AG09319 (cell line): ENCODE measurements around the gene MRC2.

Experiments
- DNase-seq: peaks from one replicate; pipeline ENCODE4 v3.0.0-alpha.2; 2010; ENCODE audit warnings: low read depth; ENCODE audit errors: extremely low read depth
- TF ChIP-seq, protein P1 (sequence below): IDR thresholded peaks from 2 replicates; pipeline ENCODE4 v1.5.1; 2011; ENCODE audit warnings: low read depth, mild to moderate bottlenecking, inconsistent platforms, low read length, moderate library complexity

The MRC2 gene

DNA sequence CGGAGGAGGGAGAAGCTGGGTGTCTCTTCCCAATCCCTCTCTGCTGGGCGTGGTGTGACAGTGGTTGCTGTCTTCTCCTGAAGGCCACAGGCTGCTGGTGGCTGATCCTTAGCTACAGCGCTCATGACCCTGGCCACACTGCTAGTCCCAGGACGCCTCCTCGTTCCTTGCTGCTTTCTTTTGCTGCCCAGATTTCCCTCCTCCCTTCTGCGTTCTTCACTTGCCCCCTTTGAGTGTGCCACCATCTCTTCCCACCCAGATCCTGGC lies 90.1 kb downstream of the MRC2 start:
- TF ChIP-seq, protein P1, sequence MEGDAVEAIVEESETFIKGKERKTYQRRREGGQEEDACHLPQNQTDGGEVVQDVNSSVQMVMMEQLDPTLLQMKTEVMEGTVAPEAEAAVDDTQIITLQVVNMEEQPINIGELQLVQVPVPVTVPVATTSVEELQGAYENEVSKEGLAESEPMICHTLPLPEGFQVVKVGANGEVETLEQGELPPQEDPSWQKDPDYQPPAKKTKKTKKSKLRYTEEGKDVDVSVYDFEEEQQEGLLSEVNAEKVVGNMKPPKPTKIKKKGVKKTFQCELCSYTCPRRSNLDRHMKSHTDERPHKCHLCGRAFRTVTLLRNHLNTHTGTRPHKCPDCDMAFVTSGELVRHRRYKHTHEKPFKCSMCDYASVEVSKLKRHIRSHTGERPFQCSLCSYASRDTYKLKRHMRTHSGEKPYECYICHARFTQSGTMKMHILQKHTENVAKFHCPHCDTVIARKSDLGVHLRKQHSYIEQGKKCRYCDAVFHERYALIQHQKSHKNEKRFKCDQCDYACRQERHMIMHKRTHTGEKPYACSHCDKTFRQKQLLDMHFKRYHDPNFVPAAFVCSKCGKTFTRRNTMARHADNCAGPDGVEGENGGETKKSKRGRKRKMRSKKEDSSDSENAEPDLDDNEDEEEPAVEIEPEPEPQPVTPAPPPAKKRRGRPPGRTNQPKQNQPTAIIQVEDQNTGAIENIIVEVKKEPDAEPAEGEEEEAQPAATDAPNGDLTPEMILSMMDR: no peak
- no peak for DNase-seq

DNA sequence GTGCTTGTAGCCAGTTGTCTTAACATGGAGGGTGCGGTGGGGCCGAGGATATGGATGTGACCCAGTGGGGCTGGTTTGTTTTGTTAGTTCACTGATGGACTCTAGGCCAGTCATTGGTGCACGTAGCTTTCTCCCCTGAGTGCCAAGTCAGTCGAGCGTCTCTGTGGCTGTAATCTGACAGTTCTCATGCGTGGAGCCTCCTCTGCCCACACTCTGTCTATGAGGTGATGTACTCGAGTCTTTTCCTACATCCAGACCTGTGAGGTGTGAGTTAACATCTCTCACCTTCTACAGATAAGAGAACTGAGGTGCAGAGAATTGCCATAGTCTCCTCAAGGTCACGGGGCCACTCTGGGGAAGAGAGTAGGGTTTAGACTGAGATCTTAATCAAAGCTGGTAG lies 90.4 kb downstream of the MRC2 start:
- TF ChIP-seq, protein P1: no peak
- DNase-seq: no peak

DNA sequence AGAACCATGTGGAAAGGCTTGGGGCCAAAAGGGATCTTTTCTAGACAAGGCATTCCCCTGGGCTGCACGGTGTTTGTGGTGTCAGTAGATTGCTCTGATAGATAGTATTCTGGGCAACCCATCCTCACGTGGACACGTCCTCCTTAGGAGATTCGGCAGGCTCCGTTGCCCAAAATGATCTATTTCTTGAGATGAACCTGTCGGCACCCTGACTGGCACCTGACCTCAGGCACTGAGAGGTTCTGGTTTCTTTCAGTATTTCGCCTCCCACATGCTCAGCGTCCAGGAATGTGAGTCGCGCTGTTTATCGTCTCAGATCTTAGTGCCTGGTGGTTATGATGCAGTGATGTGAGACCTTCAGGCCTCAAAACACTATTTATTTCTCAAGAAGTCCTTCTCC lies 91.0 kb downstream of the MRC2 start:
- DNase-seq: no peak
- TF ChIP-seq, protein P1: no peak

DNA sequence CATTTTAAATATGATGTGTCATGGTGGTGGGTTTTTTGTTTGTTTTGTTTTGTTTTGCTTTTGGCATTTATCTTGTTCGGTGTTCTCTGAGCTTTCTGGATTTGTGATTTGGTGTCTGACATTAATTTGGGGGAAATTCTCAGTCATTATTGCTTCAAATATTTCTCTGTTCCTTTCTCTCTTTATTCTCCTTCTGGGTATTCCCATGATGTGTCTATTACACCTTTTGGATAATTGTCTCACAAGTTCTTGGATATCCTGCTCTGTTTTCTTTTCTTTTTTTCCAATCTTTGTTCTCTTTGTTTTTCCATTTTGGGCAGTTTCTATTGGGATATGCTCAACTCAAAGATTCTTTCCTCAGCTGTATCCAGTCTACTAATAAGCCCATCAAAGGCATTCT lies 92.1 kb downstream of the MRC2 start:
- TF ChIP-seq, protein P1: no peak
- no peak for DNase-seq

DNA sequence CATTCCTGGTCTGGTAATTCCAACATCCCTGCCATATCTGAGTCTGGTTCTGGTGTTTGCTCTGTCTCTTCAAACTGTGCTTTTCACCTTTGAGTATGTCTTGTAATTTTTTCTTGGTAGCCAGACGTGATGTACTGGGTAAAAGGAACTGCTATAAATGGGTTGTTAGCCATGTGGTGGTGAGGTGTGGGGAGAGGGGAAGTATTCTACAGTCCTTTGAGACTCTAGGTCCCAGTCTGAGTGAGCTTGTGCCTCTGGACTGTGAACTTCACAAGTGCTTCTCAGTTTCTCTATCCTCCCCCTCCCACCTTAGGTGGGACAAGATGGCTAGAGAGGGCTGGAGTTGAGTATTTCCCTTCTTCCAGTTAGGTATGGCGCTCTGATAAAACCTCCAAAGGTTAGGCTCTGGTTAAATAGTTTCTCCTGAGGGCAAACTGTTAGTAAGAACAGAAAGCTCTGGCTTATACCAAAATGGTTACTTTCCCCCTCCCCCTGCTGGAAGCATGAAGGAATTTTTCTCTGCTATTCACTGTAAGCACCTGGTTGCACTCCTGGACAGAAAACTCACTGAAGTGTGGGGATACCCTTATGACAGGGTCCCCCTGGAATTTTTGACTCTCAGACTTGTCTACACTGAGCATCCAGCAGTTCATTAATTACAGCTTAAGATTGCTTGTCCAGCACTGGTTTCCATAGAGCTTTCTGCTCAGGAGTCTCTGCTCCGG lies 92.8 kb downstream of the MRC2 start:
- TF ChIP-seq, protein P1: no peak; the same call in 1 of the 2 replicates
- no peak for DNase-seq

DNA sequence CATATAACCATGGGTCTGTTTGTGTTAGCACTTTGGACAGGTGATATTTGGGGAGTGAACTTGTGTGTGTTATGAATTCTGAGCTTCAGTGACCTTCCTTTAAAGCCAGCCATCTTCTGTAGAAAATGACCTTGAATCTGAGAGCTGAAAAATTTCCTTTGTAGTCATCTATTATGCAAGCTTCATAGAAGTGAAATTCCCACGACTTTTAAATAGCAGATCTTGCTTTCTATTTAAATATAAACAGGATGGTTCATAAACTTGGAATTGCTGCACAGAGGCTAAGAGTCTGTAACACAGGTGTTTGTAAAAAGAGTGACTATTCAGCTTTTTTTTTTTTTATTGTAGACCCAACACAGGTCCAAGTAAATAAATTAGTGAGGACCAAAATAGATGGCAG lies 95.2 kb downstream of the MRC2 start:
- TF ChIP-seq, protein P1: no peak
- DNase-seq: no peak

DNA sequence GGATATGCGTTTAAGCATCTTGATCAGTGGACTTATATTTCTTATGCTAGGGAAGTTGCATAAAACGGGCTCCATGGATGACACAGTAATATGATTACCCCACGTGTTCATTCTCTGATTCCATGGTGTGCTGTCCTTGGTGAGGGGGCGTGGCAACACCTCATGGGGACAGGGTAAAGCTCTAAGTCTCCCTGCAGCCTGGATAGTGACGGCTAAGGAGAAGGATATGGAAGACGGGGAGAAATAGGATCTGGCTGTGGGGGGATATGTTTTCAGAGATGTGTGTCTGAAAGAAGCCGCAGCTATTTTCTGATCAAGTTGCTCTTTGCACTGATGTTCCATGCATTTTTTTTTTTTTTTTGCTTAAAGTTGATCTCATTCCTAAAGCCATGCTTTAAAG lies 96.4 kb downstream of the MRC2 start:
- DNase-seq: no peak
- TF ChIP-seq, protein P1: no peak
